GM23248 (cell line): ENCODE data around the gene SACM1L. TPM values are rescaled to one million over a fixed set of nuclear protein-coding genes. Genes with fewer than 3 reads are reported as not detected.

ENCODE experiments used
- DNase-seq: peaks from one replicate; pipeline ENCODE4 v3.0.0-alpha.2; 2015
- H2AFZ ChIP-seq: fragments of 200-600 bp; sonication (generic); 2 replicates; pipeline ENCODE4 v1.6.1; 2016; ENCODE audit warnings: antibody characterized with exemption
- H3F3A ChIP-seq: fragments of 200-600 bp; sonication (generic); 2 replicates; pipeline ENCODE4 v1.6.1; 2016; ENCODE audit warnings: mild to moderate bottlenecking, antibody characterized with exemption, mixed run types; ENCODE audit not compliant: insufficient read depth
- H3K27ac ChIP-seq: fragments of 200-600 bp; sonication (generic); 2 replicates; pipeline ENCODE4 v1.5.1; 2016; ENCODE audit warnings: mild to moderate bottlenecking
- H3K27me3 ChIP-seq: fragments of 200-600 bp; sonication (generic); replicated peaks from 2 replicates; pipeline ENCODE4 v1.6.1; 2016; ENCODE audit warnings: mild to moderate bottlenecking; ENCODE audit not compliant: insufficient read depth
- H3K36me3 ChIP-seq: fragments of 200-600 bp; sonication (generic); 2 replicates; pipeline ENCODE4 v1.6.1; 2016; ENCODE audit warnings: low read depth, mild to moderate bottlenecking
- H3K4me1 ChIP-seq: fragments of 200-600 bp; sonication (generic); 2 replicates; pipeline ENCODE4 v1.6.1; 2016; ENCODE audit warnings: mild to moderate bottlenecking; ENCODE audit not compliant: insufficient read depth
- H3K4me2 ChIP-seq: fragments of 200-600 bp; sonication (generic); one replicate; pipeline ENCODE4 v1.6.1; 2016; ENCODE audit warnings: mild to moderate bottlenecking; ENCODE audit not compliant: unreplicated experiment
- H3K4me3 ChIP-seq: fragments of 200-600 bp; sonication (generic); 2 replicates; pipeline ENCODE4 v1.5.1; 2016; ENCODE audit warnings: mild to moderate bottlenecking
- H3K79me2 ChIP-seq: fragments of 200-600 bp; sonication (generic); 2 replicates; pipeline ENCODE4 v1.6.1; 2016; ENCODE audit warnings: mild to moderate bottlenecking; ENCODE audit not compliant: insufficient read depth
- H3K9ac ChIP-seq: fragments of 200-600 bp; sonication (generic); 2 replicates; pipeline ENCODE4 v1.6.1; 2016; ENCODE audit warnings: mild to moderate bottlenecking
- H3K9me2 ChIP-seq: fragments of 200-600 bp; sonication (generic); 2 replicates; pipeline ENCODE4 v1.6.1; 2016; ENCODE audit warnings: mixed run types, mild to moderate bottlenecking, moderate library complexity; ENCODE audit not compliant: insufficient read depth
- H3K9me3 ChIP-seq: fragments of 200-600 bp; sonication (generic); one replicate; pipeline ENCODE4 v1.6.1; 2017; ENCODE audit warnings: low read depth
- H4K20me1 ChIP-seq: fragments of 200-600 bp; sonication (generic); 2 replicates; pipeline ENCODE4 v1.6.0; 2016; ENCODE audit not compliant: insufficient read depth
- EZH2 ChIP-seq: fragments of 200-600 bp; sonication (generic); IDR thresholded peaks from 2 replicates; pipeline ENCODE4 v1.6.1; 2018; ENCODE audit warnings: antibody characterized with exemption, mild to moderate bottlenecking; ENCODE audit not compliant: insufficient read depth, poor library complexity, severe bottlenecking
- EZH2phosphoT487 ChIP-seq: fragments of 200-600 bp; sonication (generic); IDR thresholded peaks from 2 replicates; pipeline ENCODE4 v1.6.1; 2018; ENCODE audit warnings: antibody characterized with exemption, moderate library complexity, mild to moderate bottlenecking, low read depth; ENCODE audit not compliant: insufficient read depth
- WGBS, 2 experiments: methylation state at CpG; one replicate each; pipeline ENCODE4 v1.1.6; 2015 to 2017; ENCODE audit warnings: low lambda C conversion rate in 2 of 2, low coverage in 1 of 2; ENCODE audit errors: missing lambda C conversion rate in 2 of 2; 5-methylcytosine and 5-hydroxymethylcytosine counted together
- in situ Hi-C: fragments of 300-500 bp; cut with MboI; formaldehyde crosslinking; loops from 2 replicates; pipeline ENCODE4 v1.15.0; 2020
- polyA plus RNA-seq: library from polyadenylated mRNA; unstranded; fragments of >200 nt; fragmentation: Nextera tagmentation; extraction: Ambion mirVana; gene quantifications from 2 replicates; pipeline ENCODE4 v1.2.1, GENCODE V29; 2016
- total RNA-seq: library from RNA; depleted of rRNA; stranded (reverse); fragments of >200 nt; shearing (Covaris generic); gene quantifications from 2 replicates; pipeline ENCODE4 v1.2.3, GENCODE V29; 2014

SACM1L gene
- total and polyA plus RNA-seq, 2 experiments from 2014 or later, result 33.6 to 33.9 TPM

DNA sequence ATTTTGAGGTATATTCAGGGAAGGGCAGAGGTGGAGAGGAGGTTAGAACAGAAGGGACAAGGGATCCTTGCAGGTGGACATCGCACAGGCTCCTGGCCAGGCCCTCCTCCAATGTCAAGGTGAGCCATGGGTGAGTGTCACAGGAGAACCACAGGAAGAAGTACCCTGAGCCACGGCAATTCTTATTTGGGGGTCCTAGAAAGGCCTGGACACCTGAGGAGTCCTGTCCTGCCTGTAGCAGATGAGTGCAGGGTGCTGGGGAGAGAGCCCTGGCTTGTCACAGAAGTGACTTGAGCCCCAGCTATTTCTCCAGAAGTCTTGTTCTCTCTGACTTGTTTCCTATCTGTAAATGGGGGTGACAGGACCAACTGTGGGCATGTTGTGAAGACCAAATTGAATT lies 102.8 kb downstream of the SACM1L start:
- 65 to 68% methylated on average over 2 of the region's 2 CpGs for WGBS, 2 experiments
- Histone ChIP-seq H3K4me1 (no peaks in the 10 kb centered on the region), H4K20me1 (no peaks in the 10 kb centered on the region), H3K4me3 (no peak overlapping the region), H3K9me3 (no peaks in the 10 kb centered on the region), H3K36me3 (no peaks in the 10 kb centered on the region), H3K27ac (no peak overlapping the region), H3K27me3 (peaks cover 78% of the 10 kb centered on the region), H3K79me2 (no peaks in the 10 kb centered on the region), H2AFZ (no peak overlapping the region), H3K9me2 (no peaks in the 10 kb centered on the region), H3K4me2 (no peak overlapping the region), H3F3A (no peaks in the 10 kb centered on the region), H3K9ac (no peak overlapping the region)
- TF ChIP-seq EZH2 (no peak), EZH2phosphoT487 (no peak)
- in situ Hi-C loops, result no loop called here
- no peak for DNase-seq

DNA sequence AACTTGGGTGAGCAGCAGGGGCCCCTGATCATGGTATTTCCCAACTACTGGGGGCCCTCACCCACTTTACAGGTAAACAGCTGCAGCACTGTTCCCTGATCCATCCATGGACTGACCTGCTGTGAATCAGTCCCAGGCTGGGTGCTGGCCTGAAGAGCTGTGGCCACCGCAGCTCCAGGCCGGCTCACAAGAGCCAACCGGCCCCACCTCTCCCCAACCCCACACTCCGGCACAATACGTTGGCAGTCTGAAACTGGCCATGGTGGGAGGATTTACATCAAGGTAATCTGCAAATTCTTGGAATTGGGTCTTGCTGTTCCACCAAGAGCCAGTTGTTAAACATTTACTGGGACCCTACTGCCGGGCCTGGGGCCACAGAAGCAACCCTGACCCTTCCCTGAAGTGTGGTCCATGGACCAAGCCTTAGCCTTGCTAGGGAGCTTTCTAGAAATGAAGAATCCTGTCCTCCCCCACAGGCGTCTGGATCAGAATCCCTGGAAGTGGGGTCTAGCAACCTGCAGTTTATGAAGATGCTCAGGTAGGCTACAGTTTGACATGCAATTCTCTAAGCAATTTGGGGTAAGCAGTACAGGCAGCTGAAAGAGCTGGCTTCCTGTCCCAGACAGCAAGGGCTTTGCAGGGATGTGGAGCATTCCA lies 103.4 kb downstream of the SACM1L start:
- Histone ChIP-seq H3K4me2 (no peak overlapping the region), H3F3A (no peaks in the 10 kb centered on the region), H3K4me3 (no peak overlapping the region), H3K9me2 (no peaks in the 10 kb centered on the region), H3K79me2 (no peaks in the 10 kb centered on the region), H3K9ac (no peak overlapping the region), H3K4me1 (no peaks in the 10 kb centered on the region), H3K27me3 (peaks cover 84% of the 10 kb centered on the region), H3K27ac (no peak overlapping the region), H4K20me1 (no peaks in the 10 kb centered on the region), H3K36me3 (no peaks in the 10 kb centered on the region), H3K9me3 (no peaks in the 10 kb centered on the region), H2AFZ (no peak overlapping the region)
- WGBS, 2 experiments, result 78 to 81% methylated on average over 7 of the region's 7 CpGs
- no peak for DNase-seq
- in situ Hi-C loops, result no loop called here
- TF ChIP-seq EZH2phosphoT487 (no peak), EZH2 (no peak)

DNA sequence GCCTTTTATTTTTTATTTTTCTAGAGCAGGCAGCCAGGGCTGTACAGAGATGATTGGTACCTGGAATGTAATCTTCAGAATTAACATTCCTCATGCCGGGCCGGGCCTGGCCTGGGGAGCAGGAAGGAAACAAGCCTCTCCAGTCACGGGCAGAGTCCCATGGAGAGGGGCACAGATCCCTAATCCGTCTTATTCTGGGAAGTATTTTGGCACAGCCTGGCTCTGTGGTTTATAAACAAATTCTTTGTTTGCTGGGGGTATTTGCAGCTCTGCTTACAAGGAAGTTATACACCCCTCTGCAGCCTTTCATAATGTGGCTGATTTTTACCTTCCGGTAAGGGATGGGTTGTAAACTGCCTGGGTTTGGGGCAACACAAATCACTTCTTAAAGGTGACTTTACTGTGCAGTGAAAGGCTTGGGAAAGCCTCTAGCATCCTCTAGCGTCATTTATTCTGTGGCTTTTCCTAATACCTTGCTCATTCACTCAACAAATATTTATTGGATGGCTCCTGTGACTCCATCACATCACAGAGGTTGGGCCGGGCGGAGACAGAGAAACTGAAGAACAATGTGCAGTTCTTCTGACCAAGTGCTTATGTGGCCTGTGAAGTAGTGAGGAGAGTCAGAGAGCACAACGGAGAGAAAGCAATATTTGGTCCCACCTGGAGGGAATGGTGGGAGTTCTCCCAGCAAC lies 104.4 kb downstream of the SACM1L start:
- no peak overlapping the region for H3K4me3 ChIP-seq
- peaks cover 89% of the 10 kb centered on the region for H3K27me3 ChIP-seq
- no peak overlapping the region for H3K4me2 ChIP-seq
- H3K9me3 ChIP-seq, result no peaks in the 10 kb centered on the region
- H3K27ac ChIP-seq, result no peak overlapping the region
- 49 to 54% methylated on average over 9 of the region's 9 CpGs for WGBS, 2 experiments
- H3K79me2 ChIP-seq, result no peaks in the 10 kb centered on the region
- no peaks in the 10 kb centered on the region for H3K9me2 ChIP-seq
- H3K36me3 ChIP-seq, result no peaks in the 10 kb centered on the region
- H3K4me1 ChIP-seq, result no peaks in the 10 kb centered on the region
- H4K20me1 ChIP-seq, result no peaks in the 10 kb centered on the region
- H3F3A ChIP-seq, result no peaks in the 10 kb centered on the region
- DNase-seq, result no peak
- no peak for TF ChIP-seq EZH2phosphoT487
- no peak for TF ChIP-seq EZH2
- no peak overlapping the region for H2AFZ ChIP-seq
- no peak overlapping the region for H3K9ac ChIP-seq
- in situ Hi-C loops, result no loop called here

DNA sequence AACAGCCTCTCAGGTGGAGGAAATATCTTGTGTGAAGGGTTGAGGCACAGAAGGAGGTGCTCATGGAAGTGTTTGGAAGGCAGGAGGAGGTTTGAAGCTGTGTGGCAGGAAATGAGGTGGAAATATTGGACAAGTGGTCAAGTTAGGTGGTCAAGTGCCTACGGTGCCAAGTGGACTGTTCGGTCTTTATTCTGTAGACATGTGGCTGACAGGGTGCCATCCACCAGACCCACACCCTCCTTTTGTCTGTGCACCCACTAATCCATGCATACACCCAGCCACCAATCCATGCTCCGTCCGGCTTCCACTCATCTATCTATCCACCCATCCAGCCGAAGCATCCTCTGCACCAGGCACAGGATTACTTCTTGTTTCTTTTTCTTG lies 105.0 kb downstream of the SACM1L start:
- Histone ChIP-seq H3K9me3 (no peaks in the 10 kb centered on the region), H3K4me3 (no peak overlapping the region), H2AFZ (no peak overlapping the region), H3K27me3 (peaks cover 89% of the 10 kb centered on the region), H3K4me1 (no peaks in the 10 kb centered on the region), H3K36me3 (no peaks in the 10 kb centered on the region), H3F3A (no peaks in the 10 kb centered on the region), H3K9me2 (no peaks in the 10 kb centered on the region), H4K20me1 (no peaks in the 10 kb centered on the region), H3K27ac (no peak overlapping the region), H3K9ac (no peak overlapping the region), H3K79me2 (no peaks in the 10 kb centered on the region), H3K4me2 (no peak overlapping the region)
- DNase-seq, result no peak
- WGBS, 2 experiments, result 85 to 92% methylated on average over 5 of the region's 5 CpGs
- in situ Hi-C loops, result no loop called here
- TF ChIP-seq EZH2 (no peak), EZH2phosphoT487 (no peak)
